HUES6 (cell line): ENCODE data around the gene SPATS2.

ENCODE experiments used
- H3K27ac ChIP-seq: 2 replicates; pipeline ENCODE4 v1.7.0; 2013; ENCODE audit warnings: low read depth, mild to moderate bottlenecking, low read length, inconsistent platforms
- H3K27me3 ChIP-seq: 2 replicates; pipeline ENCODE4 v1.6.1; 2013; ENCODE audit warnings: low read length; ENCODE audit not compliant: control insufficient read depth, insufficient read depth
- H3K36me3 ChIP-seq: 2 replicates; pipeline ENCODE4 v1.6.1; 2013; ENCODE audit warnings: low read length; ENCODE audit not compliant: control insufficient read depth, insufficient read depth
- H3K4me1 ChIP-seq: 2 replicates; pipeline ENCODE4 v1.6.1; 2013; ENCODE audit warnings: low read length; ENCODE audit not compliant: control insufficient read depth, insufficient read depth
- H3K4me3 ChIP-seq: 2 replicates; pipeline ENCODE4 v1.5.1; 2013; ENCODE audit warnings: low read depth, low read length
- H3K9ac ChIP-seq: one replicate; pipeline ENCODE4 v1.6.1; 2013; ENCODE audit warnings: mild to moderate bottlenecking, low read length
- H3K9me3 ChIP-seq: 2 replicates; pipeline ENCODE4 v1.6.1; 2013; ENCODE audit warnings: low read depth, low read length; ENCODE audit not compliant: control insufficient read depth, insufficient read depth

SPATS2 gene

GRCh38 chr12:49552014-49552413, 184.8 kb downstream of the SPATS2 start:
- peaks cover 58% of the 10 kb centered on the region for H3K27me3 ChIP-seq
- peaks cover 9% of the 10 kb centered on the region for H3K4me1 ChIP-seq
- H3K9ac ChIP-seq: no peak overlapping the region

GRCh38 chr12:49552425-49552824, 185.2 kb downstream of the SPATS2 start:
- Histone ChIP-seq H3K9ac (no peak overlapping the region), H3K4me3 (no peak overlapping the region), H3K27me3 (peaks cover 54% of the 10 kb centered on the region), H3K36me3 (peaks cover 16% of the 10 kb centered on the region), H3K27ac (no peak overlapping the region), H3K9me3 (no peaks in the 10 kb centered on the region), H3K4me1 (peaks cover 9% of the 10 kb centered on the region)

More at GRCh38 chr12:49552014-49552413, 184.8 kb downstream of the SPATS2 start:
- peaks cover 12% of the 10 kb centered on the region for H3K36me3 ChIP-seq
- no peak overlapping the region for H3K4me3 ChIP-seq
- no peak overlapping the region for H3K27ac ChIP-seq
- H3K9me3 ChIP-seq: no peaks in the 10 kb centered on the region

- Histone ChIP-seq H3K36me3 (peaks cover 19% of the 10 kb centered on the region), H3K9me3 (no peaks in the 10 kb centered on the region), H3K27ac (no peak overlapping the region), H3K4me1 (peaks cover 9% of the 10 kb centered on the region), H3K4me3 (no peak overlapping the region), H3K9ac (no peak overlapping the region), H3K27me3 (peaks cover 49% of the 10 kb centered on the region)
These were observed 185.6 kb downstream of the SPATS2 start for GRCh38 chr12:49552899-49553298.

GRCh38 chr12:49553512-49554088, 186.3 kb downstream of the SPATS2 start:
- H3K27me3 ChIP-seq: peaks cover 42% of the 10 kb centered on the region
- H3K4me1 ChIP-seq: peaks cover 9% of the 10 kb centered on the region
- no peak overlapping the region for H3K9ac ChIP-seq
- no peaks in the 10 kb centered on the region for H3K9me3 ChIP-seq
- peaks cover 24% of the 10 kb centered on the region for H3K36me3 ChIP-seq
- no peak overlapping the region for H3K4me3 ChIP-seq
- H3K27ac ChIP-seq: no peak overlapping the region

GRCh38 chr12:49554266-49554665, 187.0 kb downstream of the SPATS2 start:
- Histone ChIP-seq H3K27me3 (peaks cover 35% of the 10 kb centered on the region), H3K4me1 (peaks cover 5% of the 10 kb centered on the region; the same call in 1 of the 2 replicates), H3K4me3 (no peak overlapping the region), H3K9ac (no peak overlapping the region), H3K36me3 (peaks cover 31% of the 10 kb centered on the region), H3K9me3 (no peaks in the 10 kb centered on the region), H3K27ac (no peak overlapping the region)

- Histone ChIP-seq H3K9ac (no peak overlapping the region), H3K4me1 (no peaks in the 10 kb centered on the region), H3K27ac (no peak overlapping the region), H3K9me3 (no peaks in the 10 kb centered on the region), H3K4me3 (no peak overlapping the region), H3K27me3 (peaks cover 20% of the 10 kb centered on the region), H3K36me3 (peaks cover 46% of the 10 kb centered on the region)
These were observed 188.5 kb downstream of the SPATS2 start for GRCh38 chr12:49555631-49556390.

GRCh38 chr12:49556391-49557186, 189.3 kb downstream of the SPATS2 start:
- H3K4me1 ChIP-seq: no peaks in the 10 kb centered on the region
- H3K27me3 ChIP-seq: peaks cover 14% of the 10 kb centered on the region
- no peaks in the 10 kb centered on the region for H3K9me3 ChIP-seq
- H3K9ac ChIP-seq: no peak overlapping the region
- no peak overlapping the region for H3K27ac ChIP-seq
- H3K4me3 ChIP-seq: no peak overlapping the region
- peaks cover 54% of the 10 kb centered on the region for H3K36me3 ChIP-seq

GRCh38 chr12:49557187-49557916, 190.1 kb downstream of the SPATS2 start:
- peaks cover 62% of the 10 kb centered on the region for H3K36me3 ChIP-seq
- H3K9ac ChIP-seq: no peak overlapping the region
- H3K9me3 ChIP-seq: no peaks in the 10 kb centered on the region
- H3K27ac ChIP-seq: no peak overlapping the region
- H3K27me3 ChIP-seq: peaks cover 7% of the 10 kb centered on the region
- H3K4me3 ChIP-seq: no peak overlapping the region
- no peaks in the 10 kb centered on the region for H3K4me1 ChIP-seq

GRCh38 chr12:49557917-49558215, 190.6 kb downstream of the SPATS2 start:
- no peak overlapping the region for H3K27ac ChIP-seq
- H3K36me3 ChIP-seq: peaks cover 67% of the 10 kb centered on the region

GRCh38 chr12:49558526-49558925, 191.3 kb downstream of the SPATS2 start:
- Histone ChIP-seq H3K4me3 (no peak overlapping the region), H3K36me3 (peaks cover 74% of the 10 kb centered on the region), H3K27ac (no peak overlapping the region), H3K9me3 (no peaks in the 10 kb centered on the region), H3K9ac (no peak overlapping the region), H3K4me1 (no peaks in the 10 kb centered on the region), H3K27me3 (no peaks in the 10 kb centered on the region)

More at GRCh38 chr12:49557917-49558215, 190.6 kb downstream of the SPATS2 start:
- no peaks in the 10 kb centered on the region for H3K4me1 ChIP-seq
- no peak overlapping the region for H3K9ac ChIP-seq
- H3K4me3 ChIP-seq: no peak overlapping the region
- no peaks in the 10 kb centered on the region for H3K9me3 ChIP-seq
- H3K27me3 ChIP-seq: peaks cover 1% of the 10 kb centered on the region; the same call in 1 of the 2 replicates
